Type B pancreatic cell (in vitro differentiated cells): ENCODE measurements around the gene DCAF6. TPM values are rescaled to one million over a fixed set of nuclear protein-coding genes. Genes with fewer than 3 reads are reported as not detected.

Experiments
- DNase-seq: peaks from one replicate; pipeline ENCODE4 v3.0.0; 2021; ENCODE audit warnings: mixed read lengths; ENCODE audit not compliant: unreplicated experiment; ENCODE audit errors: extremely low spot score
- H3K27ac Mint-ChIP-seq: 2 replicates; pipeline ENCODE4 v1.8.0; 2021; ENCODE audit warnings: mild to moderate bottlenecking, mixed read lengths
- H3K27me3 Mint-ChIP-seq: 2 replicates; pipeline ENCODE4 v1.8.0; 2021; ENCODE audit warnings: mixed read lengths
- H3K36me3 Mint-ChIP-seq: 2 replicates; pipeline ENCODE4 v1.8.0; 2021; ENCODE audit warnings: mixed read lengths
- H3K4me1 Mint-ChIP-seq: one replicate; pipeline ENCODE4 v1.8.0; 2021; ENCODE audit warnings: mixed read lengths; ENCODE audit not compliant: unreplicated experiment
- H3K4me3 Mint-ChIP-seq: 2 replicates; pipeline ENCODE4 v1.8.0; 2021; ENCODE audit warnings: mild to moderate bottlenecking, mixed read lengths
- H3K9me3 Mint-ChIP-seq: 2 replicates; pipeline ENCODE4 v1.8.0; 2021; ENCODE audit warnings: mixed read lengths
- CTCF ChIP-seq: fragments of 200-600 bp; sonication (generic); conservative IDR thresholded peaks from 2 replicates; pipeline ENCODE4 v1.5.0; 2021; ENCODE audit warnings: antibody characterized with exemption, mild to moderate bottlenecking
- total RNA-seq: library from RNA; stranded (reverse); gene quantifications from 2 replicates; pipeline ENCODE4 v1.2.1, GENCODE V29; 2021; ENCODE audit warnings: low replicate concordance

DCAF6 gene
- total RNA-seq, 1 donor from 2014 or later = 27.2 TPM

- Mint-ChIP-seq H3K36me3 (peaks cover 16% of the 10 kb centered on the region), H3K27me3 (no peaks in the 10 kb centered on the region), H3K9me3 (peaks cover 3% of the 10 kb centered on the region), H3K4me1 (no peaks in the 10 kb centered on the region), H3K27ac (no peak overlapping the region), H3K4me3 (no peak overlapping the region)
- TF ChIP-seq CTCF = no peak
- DNase-seq = no peak
Observed at GRCh38 chr1:167987174-167987573, 50.7 kb downstream of the DCAF6 start.

- Mint-ChIP-seq H3K4me1 (no peaks in the 10 kb centered on the region), H3K27me3 (no peaks in the 10 kb centered on the region), H3K4me3 (no peak overlapping the region), H3K27ac (peak overlapping the region; percentile 5), H3K9me3 (no peaks in the 10 kb centered on the region), H3K36me3 (peaks cover 16% of the 10 kb centered on the region)
- no peak for DNase-seq
- TF ChIP-seq CTCF = no peak
Observed at GRCh38 chr1:167991546-167991945, 55.1 kb downstream of the DCAF6 start.

- Mint-ChIP-seq H3K36me3 (peaks cover 18% of the 10 kb centered on the region), H3K4me1 (no peaks in the 10 kb centered on the region), H3K9me3 (no peaks in the 10 kb centered on the region), H3K27ac (no peak overlapping the region), H3K4me3 (no peak overlapping the region), H3K27me3 (no peaks in the 10 kb centered on the region)
- TF ChIP-seq CTCF = no peak
- DNase-seq = no peak
Observed at GRCh38 chr1:167993720-167994119, 57.2 kb downstream of the DCAF6 start.

- Mint-ChIP-seq H3K27ac (no peak overlapping the region), H3K36me3 (peaks cover 21% of the 10 kb centered on the region), H3K9me3 (no peaks in the 10 kb centered on the region), H3K4me1 (no peaks in the 10 kb centered on the region), H3K4me3 (no peak overlapping the region), H3K27me3 (no peaks in the 10 kb centered on the region)
- TF ChIP-seq CTCF = no peak
- DNase-seq = no peak
Observed at GRCh38 chr1:167994560-167994959, 58.1 kb downstream of the DCAF6 start.

- Mint-ChIP-seq H3K36me3 (peaks cover 21% of the 10 kb centered on the region), H3K27ac (no peak overlapping the region), H3K4me1 (no peaks in the 10 kb centered on the region), H3K4me3 (no peak overlapping the region), H3K9me3 (no peaks in the 10 kb centered on the region), H3K27me3 (no peaks in the 10 kb centered on the region)
- no peak for DNase-seq
- no peak for TF ChIP-seq CTCF
Observed at GRCh38 chr1:167995038-167995437, 58.6 kb downstream of the DCAF6 start.

- no peaks in the 10 kb centered on the region for H3K4me1 Mint-ChIP-seq
- no peak overlapping the region for H3K4me3 Mint-ChIP-seq
- no peak overlapping the region for H3K27ac Mint-ChIP-seq
- TF ChIP-seq CTCF = no peak
- H3K36me3 Mint-ChIP-seq = peaks cover 21% of the 10 kb centered on the region
- H3K9me3 Mint-ChIP-seq = no peaks in the 10 kb centered on the region
- H3K27me3 Mint-ChIP-seq = no peaks in the 10 kb centered on the region
- no peak for DNase-seq
Observed at GRCh38 chr1:167996266-167996665, 59.8 kb downstream of the DCAF6 start.
